Measurements from ENCODE around the gene CATSPER1.
A peak's percentile ranks its signal among the peaks of the same experiment; 100 is the strongest.

The CATSPER1 gene

DNA sequence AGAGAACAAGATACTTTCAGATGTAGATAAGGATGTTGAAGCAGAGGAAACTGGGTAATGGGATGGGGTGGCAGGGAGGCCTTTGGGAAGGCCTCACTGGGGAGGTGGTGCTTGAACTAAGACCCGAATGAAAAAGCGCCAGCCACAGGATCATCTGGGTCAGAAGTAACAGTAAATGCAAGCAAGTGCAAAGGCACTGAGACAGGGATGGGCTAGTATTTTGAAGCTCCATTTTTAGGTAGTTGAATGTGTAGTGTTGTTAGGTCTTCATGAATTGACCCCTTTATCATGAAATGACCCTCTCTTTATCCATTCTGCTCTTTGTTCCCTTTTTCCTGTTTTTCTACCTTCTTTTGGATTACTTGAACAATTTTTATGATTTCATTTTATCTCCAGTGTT lies 37.6 kb upstream of the CATSPER1 start:
- no peak overlapping the region for H3K27ac ChIP-seq
- TF ChIP-seq CTCF (IDR thresholded peaks at IDR 0.05): no peak
- no peak overlapping the region for H3K4me3 ChIP-seq
- no peak for DNase-seq (ENCODE audit: low spot score)

DNA sequence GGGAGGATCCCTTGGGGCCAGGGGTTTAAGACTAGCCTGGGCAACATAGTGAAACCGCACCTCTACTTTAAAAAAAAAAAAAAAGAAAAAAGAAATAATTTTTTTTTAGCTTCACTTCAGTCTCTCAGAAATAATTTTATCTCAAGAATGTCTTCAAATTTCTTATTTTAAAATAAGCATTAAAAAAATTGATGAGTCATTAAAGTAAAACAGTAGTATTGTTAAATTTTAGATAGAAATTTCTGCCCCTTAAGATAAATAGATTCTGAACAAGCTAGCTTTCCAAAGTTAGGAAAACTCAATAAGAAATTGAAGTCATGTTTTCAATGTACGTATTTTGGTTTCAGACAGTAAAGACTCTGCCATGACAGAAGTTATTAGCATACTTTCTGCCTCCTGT lies 36.1 kb upstream of the CATSPER1 start:
- Histone ChIP-seq H3K27ac (no peak overlapping the region), H3K4me3 (no peak overlapping the region)
- no peak for TF ChIP-seq CTCF (IDR thresholded peaks at IDR 0.05)
- no peak for DNase-seq (ENCODE audit: low spot score)

GRCh38 chr11:66061268-66061667 lies 35.0 kb upstream of the CATSPER1 start:
- H3K27ac ChIP-seq: no peak overlapping the region

GRCh38 chr11:66059966-66060680 lies 33.8 kb upstream of the CATSPER1 start:
- no peak overlapping the region for H3K4me3 ChIP-seq
- no peak for DNase-seq (ENCODE audit: low spot score)
- H3K27ac ChIP-seq: no peak overlapping the region
- no peak for TF ChIP-seq CTCF (IDR thresholded peaks at IDR 0.05)

More at GRCh38 chr11:66061268-66061667, 35.0 kb upstream of the CATSPER1 start:
- no peak for DNase-seq (ENCODE audit: low spot score)
- H3K4me3 ChIP-seq: no peak overlapping the region
- no peak for TF ChIP-seq CTCF (IDR thresholded peaks at IDR 0.05)

GRCh38 chr11:66056501-66056900 lies 30.2 kb upstream of the CATSPER1 start:
- no peak overlapping the region for H3K4me3 ChIP-seq
- DNase-seq (ENCODE audit: low spot score): no peak
- TF ChIP-seq CTCF (IDR thresholded peaks at IDR 0.05): no peak
- H3K27ac ChIP-seq: no peak overlapping the region

DNA sequence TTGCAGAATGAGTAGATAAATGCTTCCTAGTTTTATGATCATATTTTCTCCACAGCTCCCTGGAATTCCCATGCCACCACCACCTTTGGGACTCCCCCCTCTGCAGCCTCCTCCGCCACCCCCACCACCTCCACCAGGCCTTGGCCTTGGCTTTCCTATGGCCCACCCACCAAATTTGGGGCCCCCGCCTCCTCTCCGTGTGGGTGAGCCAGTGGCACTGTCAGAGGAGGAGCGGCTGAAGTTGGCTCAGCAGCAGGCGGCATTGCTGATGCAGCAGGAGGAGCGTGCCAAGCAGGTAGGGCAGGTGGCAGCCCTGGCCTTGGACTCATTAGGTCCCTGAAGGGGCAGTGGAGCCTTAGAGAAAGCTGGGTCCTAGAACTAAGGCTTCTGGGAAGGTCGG lies 28.7 kb upstream of the CATSPER1 start:
- DNase-seq (ENCODE audit: low spot score): no peak
- no peak overlapping the region for H3K4me3 ChIP-seq
- TF ChIP-seq CTCF (IDR thresholded peaks at IDR 0.05): no peak
- H3K27ac ChIP-seq: no peak overlapping the region

- TF ChIP-seq CTCF (IDR thresholded peaks at IDR 0.05): no peak
- H3K27ac ChIP-seq: peak overlapping the region; percentile 89 to 95
- H3K4me3 ChIP-seq: peak overlapping the region; percentile 99
- no peak for DNase-seq (ENCODE audit: low spot score)
Observed at GRCh38 chr11:66052664-66052982, 26.3 kb upstream of the CATSPER1 start.
